ENCODE measurements around the gene TMOD2.

The TMOD2 gene

DNA sequence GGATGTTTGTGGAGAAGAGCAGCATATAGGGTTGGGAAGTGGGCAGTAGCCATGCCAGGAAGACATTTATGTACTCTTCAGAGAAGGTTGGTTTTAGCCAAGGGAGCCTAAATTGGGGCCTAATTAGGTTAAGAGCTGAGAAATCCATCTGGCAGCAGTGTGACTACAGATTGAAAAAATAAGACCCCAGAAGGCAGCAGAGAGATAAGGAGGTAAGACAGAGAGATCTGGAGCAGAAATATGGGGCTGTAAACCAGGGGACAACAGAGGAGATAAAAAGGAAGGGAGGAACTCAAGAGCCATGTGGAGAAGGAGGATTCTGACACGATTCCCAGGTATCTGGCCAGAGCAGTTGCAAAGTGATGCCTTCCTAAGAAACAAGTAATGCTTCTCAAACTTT is 37.2 kb upstream of the TMOD2 start:
- DNase-seq (ENCODE audit: low read depth): no peak
- no peak overlapping the region for H3K4me3 ChIP-seq (ENCODE audit: low read depth, low read length)
- TF ChIP-seq, protein P1, sequence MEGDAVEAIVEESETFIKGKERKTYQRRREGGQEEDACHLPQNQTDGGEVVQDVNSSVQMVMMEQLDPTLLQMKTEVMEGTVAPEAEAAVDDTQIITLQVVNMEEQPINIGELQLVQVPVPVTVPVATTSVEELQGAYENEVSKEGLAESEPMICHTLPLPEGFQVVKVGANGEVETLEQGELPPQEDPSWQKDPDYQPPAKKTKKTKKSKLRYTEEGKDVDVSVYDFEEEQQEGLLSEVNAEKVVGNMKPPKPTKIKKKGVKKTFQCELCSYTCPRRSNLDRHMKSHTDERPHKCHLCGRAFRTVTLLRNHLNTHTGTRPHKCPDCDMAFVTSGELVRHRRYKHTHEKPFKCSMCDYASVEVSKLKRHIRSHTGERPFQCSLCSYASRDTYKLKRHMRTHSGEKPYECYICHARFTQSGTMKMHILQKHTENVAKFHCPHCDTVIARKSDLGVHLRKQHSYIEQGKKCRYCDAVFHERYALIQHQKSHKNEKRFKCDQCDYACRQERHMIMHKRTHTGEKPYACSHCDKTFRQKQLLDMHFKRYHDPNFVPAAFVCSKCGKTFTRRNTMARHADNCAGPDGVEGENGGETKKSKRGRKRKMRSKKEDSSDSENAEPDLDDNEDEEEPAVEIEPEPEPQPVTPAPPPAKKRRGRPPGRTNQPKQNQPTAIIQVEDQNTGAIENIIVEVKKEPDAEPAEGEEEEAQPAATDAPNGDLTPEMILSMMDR (IDR thresholded peaks at IDR 0.05; ENCODE audit: insufficient read depth, low read depth, low read length, missing control alignments): no peak

DNA sequence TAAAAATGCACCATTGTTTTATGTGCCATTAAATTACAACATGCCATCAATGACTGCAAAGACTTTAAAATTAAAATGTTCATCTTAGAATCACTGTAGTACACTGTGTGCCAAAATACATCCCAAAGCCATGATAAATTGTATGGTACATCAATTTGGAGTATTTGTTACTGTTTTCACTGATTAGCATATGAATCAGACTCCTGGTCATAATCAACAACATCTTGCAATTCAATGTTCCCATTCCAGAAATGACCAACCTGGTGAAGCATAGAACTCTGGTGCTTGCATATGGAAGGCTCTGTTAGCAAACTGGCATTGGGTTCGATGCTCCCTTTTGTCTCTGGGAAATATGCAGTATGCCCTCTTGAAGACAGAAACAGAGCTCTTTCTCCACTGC is 36.5 kb upstream of the TMOD2 start:
- TF ChIP-seq, protein P1 (IDR thresholded peaks at IDR 0.05; ENCODE audit: insufficient read depth, low read depth, low read length, missing control alignments): no peak
- no peak overlapping the region for H3K4me3 ChIP-seq (ENCODE audit: low read depth, low read length)
- no peak for DNase-seq (ENCODE audit: low read depth)

DNA sequence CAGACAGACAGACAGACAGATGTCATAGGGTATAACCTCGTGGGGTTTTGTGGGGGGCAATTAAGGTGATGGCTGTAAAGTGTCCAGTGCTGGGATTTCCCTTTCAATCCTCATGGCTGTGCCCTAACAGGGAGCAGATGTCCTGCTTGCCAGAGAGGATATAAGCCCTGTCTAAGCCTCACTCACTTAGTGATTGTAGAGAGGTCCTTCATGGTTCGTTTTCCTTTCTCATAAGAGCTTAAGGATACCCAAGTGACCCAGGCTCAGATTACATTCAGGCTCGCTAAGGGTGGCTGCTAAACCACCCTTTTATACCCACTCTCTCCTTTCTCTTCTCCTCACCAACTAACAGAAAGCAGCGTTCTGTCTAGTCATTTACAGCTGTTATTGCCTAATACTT is 33.2 kb upstream of the TMOD2 start:
- no peak overlapping the region for H3K4me3 ChIP-seq (ENCODE audit: low read depth, low read length)
- DNase-seq (ENCODE audit: low read depth): no peak
- TF ChIP-seq, protein P1 (IDR thresholded peaks at IDR 0.05; ENCODE audit: insufficient read depth, low read depth, low read length, missing control alignments): no peak

DNA sequence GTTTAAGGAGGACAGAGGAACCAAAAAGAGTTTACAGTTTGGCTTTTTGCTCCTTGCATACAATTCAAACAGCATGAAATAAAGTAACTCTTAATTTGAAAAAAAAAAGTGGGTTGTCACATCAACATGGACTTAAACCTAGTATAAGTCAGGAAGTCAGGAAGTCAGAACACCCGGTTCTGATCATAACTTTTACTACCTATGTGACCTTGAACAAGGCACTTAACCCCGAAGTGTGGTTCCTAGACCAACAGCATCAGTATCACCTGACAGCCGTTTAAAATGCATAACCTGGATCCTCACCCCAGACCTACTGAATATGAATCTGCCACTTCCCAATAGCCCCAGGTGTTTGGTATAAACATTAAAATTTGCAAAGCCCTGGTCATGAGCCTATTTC is 32.7 kb upstream of the TMOD2 start:
- H3K4me3 ChIP-seq (ENCODE audit: low read depth, low read length): no peak overlapping the region
- TF ChIP-seq, protein P1 (IDR thresholded peaks at IDR 0.05; ENCODE audit: insufficient read depth, low read depth, low read length, missing control alignments): no peak
- DNase-seq (ENCODE audit: low read depth): no peak

DNA sequence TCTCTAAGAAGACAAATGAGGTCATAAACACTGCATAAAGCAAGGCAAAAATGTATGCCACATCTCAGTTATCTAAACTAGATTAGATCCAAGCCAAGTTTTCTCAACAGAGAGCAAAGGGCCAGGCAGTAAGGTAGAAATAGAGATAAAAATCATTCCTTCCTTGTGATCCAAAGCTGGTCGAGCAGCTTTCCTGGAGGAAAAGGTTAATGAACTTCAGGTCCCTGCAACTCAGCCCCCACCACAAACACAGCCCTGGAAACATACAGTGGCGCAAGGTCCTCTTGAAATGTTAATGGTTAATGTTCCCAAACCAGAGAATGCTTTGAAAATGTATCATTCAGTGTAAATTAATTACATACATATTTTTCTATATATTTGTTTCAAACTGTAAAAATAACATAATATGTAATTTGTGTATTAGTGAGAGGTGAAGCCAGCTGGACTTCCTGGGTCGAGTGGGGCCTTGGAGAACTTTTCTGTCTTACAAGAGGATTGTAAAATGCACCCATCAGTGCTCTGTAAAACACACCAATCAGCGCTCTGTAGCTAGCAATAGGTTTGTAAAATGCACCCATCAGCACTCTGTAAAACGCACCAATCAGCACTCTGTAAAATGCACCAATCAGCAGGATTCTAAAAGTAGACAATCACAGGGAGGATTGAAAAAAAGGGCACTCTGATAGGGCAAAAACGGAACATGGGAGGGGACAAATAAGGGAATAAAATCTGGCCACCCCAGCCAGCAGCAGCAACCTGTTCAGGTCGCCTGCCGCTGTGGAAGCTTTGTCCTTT is 31.0 kb upstream of the TMOD2 start:
- TF ChIP-seq, protein P1 (IDR thresholded peaks at IDR 0.05; ENCODE audit: insufficient read depth, low read depth, low read length, missing control alignments): no peak
- no peak for DNase-seq (ENCODE audit: low read depth)
- H3K4me3 ChIP-seq (ENCODE audit: low read depth, low read length): no peak overlapping the region

DNA sequence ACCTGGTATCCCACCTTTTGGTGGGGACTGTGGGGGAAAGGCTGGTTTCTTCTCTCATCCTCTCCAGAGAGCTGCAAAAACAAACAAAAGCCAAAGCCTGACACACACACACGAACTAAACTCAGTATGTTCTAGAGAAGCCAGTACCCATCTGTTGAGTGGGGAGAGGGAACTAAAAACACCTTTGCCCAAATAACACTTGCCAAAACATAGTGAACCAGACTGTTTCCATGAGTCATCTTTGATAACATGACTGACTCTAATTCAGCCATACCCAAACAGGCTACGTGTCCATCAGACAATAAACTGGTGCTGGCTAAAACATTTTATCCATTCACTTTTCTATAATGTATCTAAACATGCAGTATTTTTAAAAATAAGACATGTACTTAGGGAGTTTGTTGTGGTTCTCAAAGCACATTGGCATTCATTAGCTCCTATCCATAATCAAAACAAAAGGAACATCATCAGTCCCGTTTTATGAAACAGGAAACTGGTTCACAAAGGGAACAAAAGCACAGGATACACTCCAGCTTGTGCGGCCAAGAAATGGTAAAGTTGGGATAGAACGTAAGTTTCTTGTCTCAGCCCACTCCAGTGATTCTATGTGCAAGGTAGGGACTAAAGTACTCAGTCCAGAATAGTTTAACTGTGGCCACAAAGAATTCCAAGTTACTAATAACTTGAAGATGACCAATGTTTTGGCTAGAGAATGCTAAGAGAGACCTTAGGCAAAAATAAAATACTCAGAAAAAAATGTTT is 30.0 kb upstream of the TMOD2 start:
- no peak overlapping the region for H3K4me3 ChIP-seq (ENCODE audit: low read depth, low read length)
- TF ChIP-seq, protein P1 (IDR thresholded peaks at IDR 0.05; ENCODE audit: insufficient read depth, low read depth, low read length, missing control alignments): no peak
- no peak for DNase-seq (ENCODE audit: low read depth)

Measured in GM12865 (cell line).